ENCODE measurements around the gene POLN.

The POLN gene

DNA sequence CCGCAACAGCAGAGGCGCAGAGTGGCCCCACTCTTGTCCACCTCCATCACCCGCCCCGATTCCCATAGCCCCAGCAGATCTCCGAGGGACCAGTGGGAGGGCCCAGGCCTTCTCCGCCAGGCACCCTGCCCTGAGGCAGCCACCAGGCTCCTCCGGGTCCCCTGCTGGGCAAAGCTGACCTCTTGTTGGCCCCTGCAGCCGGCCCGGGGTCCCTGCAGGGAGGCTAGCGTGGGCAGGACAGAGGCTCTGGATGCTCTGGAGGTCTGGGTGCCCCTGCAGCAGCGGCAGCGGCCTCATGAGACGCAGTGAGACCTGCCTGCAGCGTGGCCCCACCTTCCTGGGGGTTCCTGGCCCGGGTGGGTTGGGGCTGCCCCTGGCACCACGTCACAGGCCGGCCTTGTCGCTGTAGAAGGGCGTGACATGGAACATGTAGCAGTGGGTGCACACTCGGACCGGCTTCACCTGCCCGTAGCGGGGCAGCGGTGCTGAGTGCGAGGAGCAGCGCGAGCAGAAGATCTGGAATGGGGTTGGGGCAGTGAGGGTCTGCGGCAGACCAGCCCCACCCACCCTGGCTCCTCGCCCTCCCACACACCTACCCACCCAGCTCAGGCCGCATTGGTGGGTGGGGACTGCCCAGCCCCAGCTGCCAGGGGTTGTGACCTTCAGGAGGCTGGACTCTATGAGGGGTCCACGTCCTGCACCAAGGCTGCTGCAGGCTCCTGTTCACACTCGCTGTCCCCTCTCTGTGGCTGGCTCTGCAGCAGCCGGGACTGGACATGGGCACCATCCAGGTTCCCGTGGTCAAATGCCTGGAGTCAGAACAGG is 28.6 kb upstream of the POLN start:
- no peak overlapping the region for H3K4me3 ChIP-seq (ENCODE audit: low read depth, low read length)
- in situ Hi-C loops (cut with HindIII; ENCODE audit: low sequenced_read_pairs): no loop called here
- DNase-seq (ENCODE audit: low read depth, low spot score): no peak
- TF ChIP-seq, protein P1, sequence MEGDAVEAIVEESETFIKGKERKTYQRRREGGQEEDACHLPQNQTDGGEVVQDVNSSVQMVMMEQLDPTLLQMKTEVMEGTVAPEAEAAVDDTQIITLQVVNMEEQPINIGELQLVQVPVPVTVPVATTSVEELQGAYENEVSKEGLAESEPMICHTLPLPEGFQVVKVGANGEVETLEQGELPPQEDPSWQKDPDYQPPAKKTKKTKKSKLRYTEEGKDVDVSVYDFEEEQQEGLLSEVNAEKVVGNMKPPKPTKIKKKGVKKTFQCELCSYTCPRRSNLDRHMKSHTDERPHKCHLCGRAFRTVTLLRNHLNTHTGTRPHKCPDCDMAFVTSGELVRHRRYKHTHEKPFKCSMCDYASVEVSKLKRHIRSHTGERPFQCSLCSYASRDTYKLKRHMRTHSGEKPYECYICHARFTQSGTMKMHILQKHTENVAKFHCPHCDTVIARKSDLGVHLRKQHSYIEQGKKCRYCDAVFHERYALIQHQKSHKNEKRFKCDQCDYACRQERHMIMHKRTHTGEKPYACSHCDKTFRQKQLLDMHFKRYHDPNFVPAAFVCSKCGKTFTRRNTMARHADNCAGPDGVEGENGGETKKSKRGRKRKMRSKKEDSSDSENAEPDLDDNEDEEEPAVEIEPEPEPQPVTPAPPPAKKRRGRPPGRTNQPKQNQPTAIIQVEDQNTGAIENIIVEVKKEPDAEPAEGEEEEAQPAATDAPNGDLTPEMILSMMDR (IDR thresholded peaks at IDR 0.05; ENCODE audit: low read depth, low read length): no peak

DNA sequence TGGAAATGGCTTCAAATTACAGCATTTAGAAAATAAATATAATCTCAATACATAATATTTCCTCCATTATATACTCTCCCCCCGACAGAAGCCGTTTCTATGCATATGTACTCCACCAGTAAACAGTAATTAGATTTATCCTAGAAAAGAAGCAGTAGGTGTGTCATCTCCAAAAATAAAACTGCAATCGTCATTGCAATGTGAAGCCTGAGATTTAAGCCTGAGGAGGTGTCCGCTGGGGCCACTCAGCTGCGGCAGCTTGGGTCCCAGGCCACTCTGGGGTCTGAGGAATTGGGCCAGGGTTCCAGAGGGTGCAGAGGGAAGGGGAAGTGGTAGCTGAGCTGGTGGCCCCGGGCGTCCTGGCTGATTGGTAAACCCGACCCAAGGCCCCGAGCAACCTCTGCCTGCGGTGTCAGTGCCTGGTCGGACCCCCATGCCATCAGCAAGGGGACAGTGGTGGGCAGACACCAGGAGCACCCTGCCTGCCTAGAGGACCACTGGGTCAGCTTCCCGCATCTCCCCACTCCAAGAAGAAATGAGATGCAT is 27.8 kb upstream of the POLN start:
- TF ChIP-seq, protein P1 (IDR thresholded peaks at IDR 0.05; ENCODE audit: low read depth, low read length): no peak
- H3K4me3 ChIP-seq (ENCODE audit: low read depth, low read length): no peak overlapping the region
- DNase-seq (ENCODE audit: low read depth, low spot score): no peak
- in situ Hi-C loops (cut with HindIII; ENCODE audit: low sequenced_read_pairs): no loop called here

DNA sequence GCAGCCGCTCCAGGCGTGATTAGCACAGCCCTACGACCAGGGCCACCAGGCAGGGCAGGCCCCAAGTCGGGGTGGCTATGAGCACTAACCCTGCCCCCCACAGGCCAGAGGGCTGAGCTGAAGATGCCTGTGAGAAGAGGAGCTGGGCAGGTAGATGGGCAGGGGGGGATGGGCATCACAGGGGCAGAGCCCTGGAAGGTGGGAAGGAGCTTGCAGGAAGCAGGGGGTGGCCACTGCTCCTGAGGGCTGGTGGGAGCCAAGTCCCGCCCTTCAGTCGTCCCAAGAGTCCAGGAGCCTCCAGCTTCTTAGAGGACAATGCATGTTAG is 27.2 kb upstream of the POLN start:
- TF ChIP-seq, protein P1 (IDR thresholded peaks at IDR 0.05; ENCODE audit: low read depth, low read length): no peak

DNA sequence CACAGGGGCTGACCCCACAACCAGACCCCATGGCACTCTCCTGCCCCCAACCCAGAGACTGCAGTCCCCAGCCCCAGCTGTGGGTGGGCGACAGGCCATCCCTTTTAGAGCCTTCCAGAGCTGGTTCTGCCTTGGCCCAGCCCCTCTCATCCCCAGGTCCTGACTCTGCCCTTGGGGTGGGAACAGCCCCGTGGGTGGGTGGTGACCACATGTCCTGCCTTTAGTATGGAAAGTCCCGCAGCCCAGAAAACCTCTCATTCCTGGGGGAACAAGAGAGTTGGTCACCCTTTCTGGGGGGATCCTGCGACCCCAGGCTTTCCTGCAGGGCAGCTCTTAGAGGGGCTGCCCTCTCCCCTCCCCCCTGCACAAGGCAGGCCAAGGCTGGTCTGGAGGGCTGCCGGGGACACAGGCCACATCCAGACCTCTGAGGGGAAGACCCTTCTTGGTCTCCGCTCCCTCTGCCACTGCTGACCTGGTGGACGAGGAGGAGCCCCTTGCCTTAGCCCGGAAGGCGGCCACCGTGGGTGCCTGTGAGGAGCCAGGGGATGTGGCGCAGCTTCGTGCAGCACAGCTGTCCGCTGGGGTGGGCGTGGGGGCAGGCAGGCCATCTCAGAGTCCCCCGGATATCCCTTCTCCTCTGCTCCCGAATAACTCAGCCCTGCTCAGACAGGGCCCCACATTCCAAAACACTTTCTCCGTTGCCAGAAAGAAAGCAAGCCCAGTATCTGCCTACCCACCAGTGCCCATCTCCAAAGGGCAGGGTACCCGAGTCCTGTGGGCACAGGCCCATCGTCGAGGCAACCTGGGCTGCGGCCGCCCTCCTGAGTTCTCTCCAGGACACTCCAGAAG is 26.7 kb upstream of the POLN start:
- in situ Hi-C loops (cut with HindIII; ENCODE audit: low sequenced_read_pairs): no loop called here
- H3K4me3 ChIP-seq (ENCODE audit: low read depth, low read length): no peak overlapping the region
- no peak for DNase-seq (ENCODE audit: low read depth, low spot score)
- TF ChIP-seq, protein P1 (IDR thresholded peaks at IDR 0.05; ENCODE audit: low read depth, low read length): no peak

More for the DNA sequence above, 27.2 kb upstream of the POLN start:
- no peak overlapping the region for H3K4me3 ChIP-seq (ENCODE audit: low read depth, low read length)
- no peak for DNase-seq (ENCODE audit: low read depth, low spot score)
- in situ Hi-C loops (cut with HindIII; ENCODE audit: low sequenced_read_pairs): no loop called here

DNA sequence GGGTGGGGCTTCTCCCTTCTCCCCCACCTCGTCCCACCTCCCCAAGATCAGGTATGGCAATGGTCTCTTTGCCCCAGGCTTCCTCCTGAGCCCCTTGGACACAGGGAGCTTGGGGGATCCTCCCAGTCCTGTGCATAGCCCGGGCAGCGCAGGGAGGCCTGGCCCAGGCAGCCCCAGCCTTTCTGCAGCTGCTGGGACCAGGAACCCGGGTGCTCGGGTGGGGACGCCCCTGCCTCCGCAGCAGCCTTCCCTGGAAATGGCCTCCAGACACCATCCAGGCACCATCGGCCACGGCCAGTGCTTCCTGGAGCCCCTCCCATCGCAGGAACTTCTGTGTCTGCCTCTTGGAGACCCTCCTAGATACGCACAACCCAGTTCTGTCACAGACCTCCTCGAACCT is 25.9 kb upstream of the POLN start:
- TF ChIP-seq, protein P1 (IDR thresholded peaks at IDR 0.05; ENCODE audit: low read depth, low read length): no peak
- no peak overlapping the region for H3K4me3 ChIP-seq (ENCODE audit: low read depth, low read length)
- in situ Hi-C loops (cut with HindIII; ENCODE audit: low sequenced_read_pairs): no loop called here
- no peak for DNase-seq (ENCODE audit: low read depth, low spot score)

DNA sequence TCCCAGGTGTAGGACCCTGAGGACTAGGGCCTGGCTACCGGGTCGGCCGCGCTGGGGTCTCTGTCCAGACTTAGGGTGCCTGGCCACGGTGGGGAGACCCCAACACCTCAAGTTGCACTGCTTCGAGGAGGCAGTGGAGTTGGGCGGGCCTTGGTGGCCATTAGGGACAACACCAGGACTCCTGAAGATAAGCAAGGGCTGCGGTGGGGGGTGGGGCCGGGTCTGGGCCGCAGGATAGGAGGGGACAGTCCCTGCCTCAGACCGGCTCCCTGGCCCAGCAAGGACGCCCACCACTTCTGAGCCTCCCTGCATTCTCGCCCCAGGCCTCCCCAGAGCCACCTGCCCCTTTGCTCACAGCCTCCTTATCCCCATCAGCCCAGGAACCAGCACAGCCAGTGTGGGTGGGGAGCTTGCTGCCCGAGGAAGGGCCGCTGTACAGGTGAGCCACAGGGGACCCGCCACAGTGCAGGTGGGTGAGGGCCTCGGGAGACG is 25.4 kb upstream of the POLN start:
- H3K4me3 ChIP-seq (ENCODE audit: low read depth, low read length): no peak overlapping the region
- TF ChIP-seq, protein P1 (IDR thresholded peaks at IDR 0.05; ENCODE audit: low read depth, low read length): no peak
- no peak for DNase-seq (ENCODE audit: low read depth, low spot score)
- in situ Hi-C loops (cut with HindIII; ENCODE audit: low sequenced_read_pairs): no loop called here

Data from astrocyte of the spinal cord (primary cell).